Immature natural killer cell (primary cell): Measurements from ENCODE around the gene TARBP1. TPM values are rescaled to one million over a fixed set of nuclear protein-coding genes. Genes with fewer than 3 reads are reported as not detected.
A peak's percentile ranks its signal among the peaks of the same experiment; 100 is the strongest.
"Not testable (repeated sequence)": the region's sequence is repeated elsewhere in the genome, so short reads cannot be mapped to it uniquely, and the experiment has no call there.

Source experiments
- DNase-seq, 3 donors: peaks; one replicate each; pipeline ENCODE4 v3.0.0; 2022; ENCODE audit warnings: mixed read lengths in 1 of 3
- H3K27ac Mint-ChIP-seq, 6 donors: one replicate each; pipeline ENCODE4 v1.8.0; 2020; ENCODE audit warnings: mixed read lengths in 6 of 6, mild to moderate bottlenecking in 5 of 6, inconsistent platforms in 4 of 6, moderate library complexity in 3 of 6
- H3K27me3 Mint-ChIP-seq, 3 donors: one replicate each; pipeline ENCODE4 v1.8.0; 2020 to 2021; ENCODE audit warnings: low read depth in 3 of 3, mild to moderate bottlenecking in 3 of 3, mixed read lengths in 3 of 3, moderate library complexity in 3 of 3, inconsistent platforms in 1 of 3
- H3K36me3 Mint-ChIP-seq, 3 donors: one replicate each; pipeline ENCODE4 v1.8.0; 2020; ENCODE audit warnings: mixed read lengths in 3 of 3, inconsistent platforms in 2 of 3, mild to moderate bottlenecking in 2 of 3
- H3K4me1 Mint-ChIP-seq, 2 donors: one replicate each; pipeline ENCODE4 v1.8.0; 2020; ENCODE audit warnings: inconsistent platforms in 2 of 2, mild to moderate bottlenecking in 2 of 2, mixed read lengths in 2 of 2, moderate library complexity in 1 of 2
- H3K4me3 Mint-ChIP-seq, 5 donors: one replicate each; pipeline ENCODE4 v1.8.0; 2020; ENCODE audit warnings: mild to moderate bottlenecking in 5 of 5, mixed read lengths in 5 of 5, inconsistent platforms in 3 of 5, moderate library complexity in 3 of 5
- H3K9me3 Mint-ChIP-seq, 6 donors: one replicate each; pipeline ENCODE4 v1.8.0; 2020; ENCODE audit warnings: mild to moderate bottlenecking in 6 of 6, mixed read lengths in 6 of 6, inconsistent platforms in 4 of 6, moderate library complexity in 3 of 6
- polyA plus RNA-seq, 3 donors: library from polyadenylated mRNA; unstranded; fragments of 300-500 nt; fragmentation: Illumina TruSeq; gene quantifications; one replicate each; pipeline ENCODE4 v1.2.3, GENCODE V29; 2021

The TARBP1 gene
- polyA plus RNA-seq, 3 donors from 2014 or later, result 4.7 to 11.1 (median 7.0) TPM

- Mint-ChIP-seq H3K4me3 (no peak overlapping the region), H3K9me3 (peaks cover 0 to 1% (median 0%) of the 10 kb centered on the region in 6 donors), H3K36me3 (peaks cover 21 to 44% (median 39%) of the 10 kb centered on the region in 3 donors), H3K27me3 (no peaks in the 10 kb centered on the region), H3K4me1 (no peaks in the 10 kb centered on the region), H3K27ac (no peak overlapping the region)
- no peak for DNase-seq
Observed at GRCh38 chr1:234429434-234429806, 49.6 kb downstream of the TARBP1 start.

- Mint-ChIP-seq H3K36me3 (peaks cover 21 to 44% (median 32%) of the 10 kb centered on the region in 3 donors), H3K4me1 (no peaks in the 10 kb centered on the region), H3K27ac (no peak overlapping the region), H3K27me3 (no peaks in the 10 kb centered on the region), H3K4me3 (no peak overlapping the region), H3K9me3 (no peaks in the 10 kb centered on the region)
- no peak for DNase-seq
Observed at GRCh38 chr1:234427950-234428646, 50.9 kb downstream of the TARBP1 start.

- Mint-ChIP-seq H3K36me3 (peaks cover 17 to 33% (median 30%) of the 10 kb centered on the region in 3 donors), H3K27me3 (peaks cover 0 to 2% (median 0%) of the 10 kb centered on the region in 3 donors), H3K4me3 (no peak overlapping the region), H3K27ac (no peak overlapping the region), H3K4me1 (no peaks in the 10 kb centered on the region), H3K9me3 (no peaks in the 10 kb centered on the region)
- no peak for DNase-seq
Observed at GRCh38 chr1:234413990-234414389, 65.0 kb downstream of the TARBP1 start.

GRCh38 chr1:234413485-234413884 lies 65.5 kb downstream of the TARBP1 start:
- Mint-ChIP-seq H3K4me1 (no peaks in the 10 kb centered on the region), H3K9me3 (no peaks in the 10 kb centered on the region), H3K27me3 (peaks cover 0 to 2% (median 0%) of the 10 kb centered on the region in 3 donors), H3K4me3 (no peak overlapping the region), H3K36me3 (peaks cover 14 to 37% (median 28%) of the 10 kb centered on the region in 3 donors), H3K27ac (no peak overlapping the region)
- no peak for DNase-seq

- Mint-ChIP-seq H3K4me3 (no peak overlapping the region), H3K36me3 (peaks cover 15 to 38% (median 26%) of the 10 kb centered on the region in 3 donors), H3K27ac (no peak overlapping the region), H3K4me1 (no peaks in the 10 kb centered on the region), H3K9me3 (no peaks in the 10 kb centered on the region), H3K27me3 (peaks cover 0 to 2% (median 0%) of the 10 kb centered on the region in 3 donors)
- no peak for DNase-seq
Observed at GRCh38 chr1:234412830-234413229, 66.1 kb downstream of the TARBP1 start.

- H3K9me3 Mint-ChIP-seq, result no peaks in the 10 kb centered on the region
- H3K27me3 Mint-ChIP-seq, result no peaks in the 10 kb centered on the region
- DNase-seq, result no peak
- H3K4me1 Mint-ChIP-seq, result no peaks in the 10 kb centered on the region
- H3K27ac Mint-ChIP-seq, result no peak overlapping the region
- H3K4me3 Mint-ChIP-seq, result no peak overlapping the region
- peaks cover 15 to 41% (median 18%) of the 10 kb centered on the region in 3 donors for H3K36me3 Mint-ChIP-seq
Observed at GRCh38 chr1:234409328-234409727, 69.7 kb downstream of the TARBP1 start.

- Mint-ChIP-seq H3K4me3 (no peak overlapping the region), H3K36me3 (peaks cover 15 to 41% (median 15%) of the 10 kb centered on the region in 3 donors), H3K27ac (no peak overlapping the region), H3K9me3 (no peaks in the 10 kb centered on the region), H3K27me3 (no peaks in the 10 kb centered on the region), H3K4me1 (no peaks in the 10 kb centered on the region)
- no peak for DNase-seq
Observed at GRCh38 chr1:234408757-234409156, 70.2 kb downstream of the TARBP1 start.

- Mint-ChIP-seq H3K4me1 (peaks cover 9 to 10% of the 10 kb centered on the region in 2 donors), H3K4me3 (no peak overlapping the region), H3K36me3 (peaks cover 4 to 35% (median 18%) of the 10 kb centered on the region in 3 donors), H3K9me3 (no peaks in the 10 kb centered on the region), H3K27ac (no peak overlapping the region), H3K27me3 (no peaks in the 10 kb centered on the region)
- no peak for DNase-seq
Observed at GRCh38 chr1:234406871-234407270, 72.1 kb downstream of the TARBP1 start.

- H3K4me3 Mint-ChIP-seq, result no peak overlapping the region
- H3K4me1 Mint-ChIP-seq, result peaks cover 21 to 22% of the 10 kb centered on the region in 2 donors
- no peaks in the 10 kb centered on the region for H3K27me3 Mint-ChIP-seq
- no peaks in the 10 kb centered on the region for H3K9me3 Mint-ChIP-seq
- H3K36me3 Mint-ChIP-seq, result peaks cover 4 to 35% (median 18%) of the 10 kb centered on the region in 3 donors
- no peak overlapping the region for H3K27ac Mint-ChIP-seq
- no peak for DNase-seq
Observed at GRCh38 chr1:234405676-234406075, 73.3 kb downstream of the TARBP1 start.

- Mint-ChIP-seq H3K9me3 (no peaks in the 10 kb centered on the region), H3K27me3 (no peaks in the 10 kb centered on the region), H3K4me3 (peak overlapping the region in 1 of 5 donors; percentile 5), H3K36me3 (peaks cover 0 to 18% (median 16%) of the 10 kb centered on the region in 3 donors), H3K4me1 (peaks cover 42 to 44% of the 10 kb centered on the region in 2 donors), H3K27ac (peak overlapping the region in 5 of 6 donors; percentile 8 to 87 (median 36))
- DNase-seq, result no peak
Observed at GRCh38 chr1:234402939-234403338, 76.0 kb downstream of the TARBP1 start.

GRCh38 chr1:234401658-234402057 lies 77.3 kb downstream of the TARBP1 start:
- no peak for DNase-seq
- Mint-ChIP-seq H3K27ac (peak overlapping the region; percentile 78 to 97 (median 88)), H3K4me3 (peak overlapping the region; percentile 4 to 87 (median 68)), H3K27me3 (no peaks in the 10 kb centered on the region), H3K36me3 (peaks cover 0 to 16% (median 14%) of the 10 kb centered on the region in 3 donors), H3K4me1 (peaks cover 45 to 49% of the 10 kb centered on the region in 2 donors), H3K9me3 (no peaks in the 10 kb centered on the region)

- Mint-ChIP-seq H3K27ac (peak overlapping the region; percentile 78 to 97 (median 92)), H3K4me1 (peaks cover 45 to 52% of the 10 kb centered on the region in 2 donors), H3K4me3 (peak overlapping the region; percentile 80 to 87 (median 83)), H3K27me3 (no peaks in the 10 kb centered on the region), H3K9me3 (no peaks in the 10 kb centered on the region), H3K36me3 (peaks cover 0 to 21% (median 7%) of the 10 kb centered on the region in 3 donors)
- DNase-seq, result peak; percentile 24 to 36 (median 34)
Observed at GRCh38 chr1:234400773-234401172, 78.2 kb downstream of the TARBP1 start.

- H3K27me3 Mint-ChIP-seq, result not testable (repeated sequence)
Observed at GRCh38 chr1:234399515-234399914, 79.5 kb downstream of the TARBP1 start.

GRCh38 chr1:234398849-234399381 lies 80.1 kb downstream of the TARBP1 start:
- no peaks in the 10 kb centered on the region for H3K27me3 Mint-ChIP-seq
- peak in 1 of 3 donors; percentile 18 for DNase-seq
- H3K9me3 Mint-ChIP-seq, result no peaks in the 10 kb centered on the region
- H3K36me3 Mint-ChIP-seq, result peaks cover 6 to 25% (median 8%) of the 10 kb centered on the region in 3 donors
- H3K4me3 Mint-ChIP-seq, result peak overlapping the region; percentile 77 to 92 (median 82)
- H3K27ac Mint-ChIP-seq, result peak overlapping the region; percentile 84 to 95 (median 91)
- H3K4me1 Mint-ChIP-seq, result peaks cover 45 to 52% of the 10 kb centered on the region in 2 donors

More at GRCh38 chr1:234399515-234399914, 79.5 kb downstream of the TARBP1 start:
- Mint-ChIP-seq H3K36me3 (peaks cover 6 to 23% (median 8%) of the 10 kb centered on the region in 3 donors), H3K4me3 (peak overlapping the region; percentile 77 to 92 (median 82)), H3K4me1 (peaks cover 45 to 52% of the 10 kb centered on the region in 2 donors), H3K27ac (peak overlapping the region; percentile 84 to 95 (median 91))
- DNase-seq, H3K9me3 Mint-ChIP-seq: not testable (repeated sequence)
